ENCODE measurements around the gene TMEM220. TPM values are rescaled to one million over a fixed set of nuclear protein-coding genes. Genes with fewer than 3 reads are reported as not detected.

Gene TMEM220
- total and polyA plus RNA-seq, 10 of the 15 experiments (the other 5 are each of a cell fraction or from before 2014, with no cell fraction given) = 0.02 to 0.30 (median 0.06) TPM; not detected in 1

- Histone ChIP-seq H3K36me3 (ENCODE audit: control insufficient read depth in 2 of 2, insufficient read depth in 2 of 2, low read length in 1 of 2) (peaks cover 0 to 5% of the 10 kb centered on the region in 2 experiments; a peak in 2 of 4 replicates), H3K4me1 (ENCODE audit: control insufficient read depth, insufficient read depth, low read length) (no peaks in the 10 kb centered on the region), H3K27me3 (replicated peaks in 1 of 2; ENCODE audit: control insufficient read depth in 2 of 2, insufficient read depth in 2 of 2, low read length in 1 of 2) (no peaks in the 10 kb centered on the region), H4K20me1 (ENCODE audit: control insufficient read depth, insufficient read depth) (no peaks in the 10 kb centered on the region), H3K4me2 (ENCODE audit: control insufficient read depth, insufficient read depth) (no peak overlapping the region), H3K9me3 (replicated peaks; ENCODE audit: control insufficient read depth, insufficient read depth, low read length) (no peaks in the 10 kb centered on the region), H2AFZ (ENCODE audit: control insufficient read depth, low read depth, low read length) (no peak overlapping the region), H3K27ac (ENCODE audit: control insufficient read depth, insufficient read depth) (no peak overlapping the region), H3K4me3 (no peak overlapping the region), H3K9ac (ENCODE audit: control insufficient read depth, insufficient read depth, low read length) (no peak overlapping the region), H3K79me2 (ENCODE audit: control insufficient read depth, insufficient read depth, low read length) (no peaks in the 10 kb centered on the region)
- CTCF ChIA-PET = interaction anchor here (1.3 to 1.4 kb wide), 2 partner anchors 9 to 204 kb away, joined by 3 to 6 read pairs; no protein-coding TSS in a partner anchor
- 81% methylated on average over 4 of the region's 4 CpGs for WGBS (ENCODE audit: insufficient coverage, insufficient replicate concordance, low lambda C conversion rate, missing lambda C conversion rate)
- DNase-seq (ENCODE audit: low read depth, low spot score) = no peak
- POLR2A ChIA-PET = no interaction called here
- SMC1A ChIA-PET (ENCODE audit: uncharacterized antibody, unreplicated experiment) = no interaction called here
- in situ Hi-C loops (cut with MboI) (no loop called here), intact Hi-C loops (cut with micrococcal nuclease; ENCODE audit: unreplicated experiment) (no loop called here)
- BruUV-seq (replicated peaks) = no TSS peak
- ATAC-seq = no peak
- TF ChIP-seq HDGF (IDR thresholded peaks at IDR 0.05) (no peak), TARDBP (IDR thresholded peaks at IDR 0.05; ENCODE audit: borderline replicate concordance) (no peak), SKIL (IDR thresholded peaks at IDR 0.05; ENCODE audit: low read depth, poor library complexity, severe bottlenecking) (no peak), MLLT1 (IDR thresholded peaks at IDR 0.05) (no peak), SUPT20H (IDR thresholded peaks at IDR 0.05; ENCODE audit: borderline replicate concordance, control insufficient read depth, low read depth, low read length) (no peak), POLR2AphosphoS2 (IDR thresholded peaks at IDR 0.05; ENCODE audit: low read depth, low read length) (no peak), LARP7 (IDR thresholded peaks at IDR 0.05) (no peak), FOXM1 (IDR thresholded peaks at IDR 0.05; ENCODE audit: low read depth, low read length) (no peak), PAX8 (IDR thresholded peaks at IDR 0.05) (no peak), BHLHE40 (IDR thresholded peaks at IDR 0.05; ENCODE audit: borderline replicate concordance in 1 of 2, low read depth in 2 of 2, low read length in 1 of 2) (no peak), TBL1XR1 (IDR thresholded peaks at IDR 0.05; ENCODE audit: low read depth, low read length) (no peak)
- RAD21 ChIA-PET (ENCODE audit: unreplicated experiment) = no interaction called here
- FAIRE-seq = no peak
Observed at GRCh38 chr17:10674704-10675103, 55.1 kb downstream of the TMEM220 start.

Measured in GM12878 (cell line).